GOT3 (cell line): Measurements from ENCODE around the gene PTPRZ1.

ENCODE experiments used
- DNase-seq: peaks from one replicate; lab custom pipeline; 2025; ENCODE audit warnings: mixed read lengths; lab: John Stamatoyannopoulos, UW

The PTPRZ1 gene

GRCh38 chr7:121872831-121873288 lies at the start of gene PTPRZ1:
TSS of gene PTPRZ1 (plus strand) at chr7:121873161. CDS start at chr7:121873500, 339 bp downstream.
- no peak for DNase-seq

GRCh38 chr7:121824276-121824675 lies 48.7 kb upstream of the PTPRZ1 start:
- DNase-seq = no peak

- DNase-seq = no peak
Observed at GRCh38 chr7:121831351-121831750, 41.6 kb upstream of the PTPRZ1 start.

GRCh38 chr7:121831801-121832200 lies 41.2 kb upstream of the PTPRZ1 start:
- DNase-seq = no peak

- no peak for DNase-seq
Observed at GRCh38 chr7:121832347-121832746, 40.6 kb upstream of the PTPRZ1 start.

- DNase-seq = no peak
Observed at GRCh38 chr7:121833991-121834390, 39.0 kb upstream of the PTPRZ1 start.

GRCh38 chr7:121837462-121837861 lies 35.5 kb upstream of the PTPRZ1 start:
- no peak for DNase-seq

GRCh38 chr7:121847041-121847440 lies 25.9 kb upstream of the PTPRZ1 start:
- no peak for DNase-seq

GRCh38 chr7:121853307-121853706 lies 19.7 kb upstream of the PTPRZ1 start:
- no peak for DNase-seq

GRCh38 chr7:121860953-121861352 lies 12.0 kb upstream of the PTPRZ1 start:
- DNase-seq = no peak

GRCh38 chr7:121862591-121862990 lies 10.4 kb upstream of the PTPRZ1 start:
- no peak for DNase-seq

GRCh38 chr7:121871188-121871587 lies 1.8 kb upstream of the PTPRZ1 start:
- DNase-seq = no peak

GRCh38 chr7:121873289-121874194 lies 581 bp downstream of the PTPRZ1 start:
- DNase-seq = no peak

- DNase-seq = no peak
Observed at GRCh38 chr7:121874298-121874697, 1.3 kb downstream of the PTPRZ1 start.

- no peak for DNase-seq
Observed at GRCh38 chr7:121875203-121875602, 2.2 kb downstream of the PTPRZ1 start.

- no peak for DNase-seq
Observed at GRCh38 chr7:121876656-121877500, 3.9 kb downstream of the PTPRZ1 start.

GRCh38 chr7:121878918-121879464 lies 6.0 kb downstream of the PTPRZ1 start:
- DNase-seq = no peak

- no peak for DNase-seq
Observed at GRCh38 chr7:121879544-121879943, 6.6 kb downstream of the PTPRZ1 start.

GRCh38 chr7:121882731-121883130 lies 9.8 kb downstream of the PTPRZ1 start:
- DNase-seq = no peak

- no peak for DNase-seq
Observed at GRCh38 chr7:121885166-121885920, 12.4 kb downstream of the PTPRZ1 start.

GRCh38 chr7:121887634-121888033 lies 14.7 kb downstream of the PTPRZ1 start:
- DNase-seq = no peak

- DNase-seq = no peak
Observed at GRCh38 chr7:121890833-121891232, 17.9 kb downstream of the PTPRZ1 start.
